ENCODE measurements around the gene FRMD3.

DNA sequence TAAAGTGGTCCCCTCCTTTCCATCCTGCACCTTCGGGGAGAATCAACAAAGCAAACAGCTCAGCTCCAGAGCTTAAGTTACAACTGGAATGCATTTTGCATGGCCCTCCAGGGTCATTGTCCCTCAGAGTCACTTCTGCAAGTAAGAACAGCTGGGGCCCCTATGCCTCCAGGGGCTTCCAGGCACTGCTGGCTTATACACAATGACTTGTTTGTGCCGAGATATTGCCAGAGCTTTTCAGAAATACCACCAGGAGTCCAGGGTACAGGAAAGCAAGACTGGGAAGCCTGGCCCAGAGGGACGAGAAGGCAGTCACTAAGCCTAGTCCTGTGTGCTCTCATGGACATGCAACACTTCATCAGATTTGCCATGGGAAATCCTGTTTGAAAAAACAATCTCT is 11.3 kb downstream of the FRMD3 start:
- TF ChIP-seq, protein P1, sequence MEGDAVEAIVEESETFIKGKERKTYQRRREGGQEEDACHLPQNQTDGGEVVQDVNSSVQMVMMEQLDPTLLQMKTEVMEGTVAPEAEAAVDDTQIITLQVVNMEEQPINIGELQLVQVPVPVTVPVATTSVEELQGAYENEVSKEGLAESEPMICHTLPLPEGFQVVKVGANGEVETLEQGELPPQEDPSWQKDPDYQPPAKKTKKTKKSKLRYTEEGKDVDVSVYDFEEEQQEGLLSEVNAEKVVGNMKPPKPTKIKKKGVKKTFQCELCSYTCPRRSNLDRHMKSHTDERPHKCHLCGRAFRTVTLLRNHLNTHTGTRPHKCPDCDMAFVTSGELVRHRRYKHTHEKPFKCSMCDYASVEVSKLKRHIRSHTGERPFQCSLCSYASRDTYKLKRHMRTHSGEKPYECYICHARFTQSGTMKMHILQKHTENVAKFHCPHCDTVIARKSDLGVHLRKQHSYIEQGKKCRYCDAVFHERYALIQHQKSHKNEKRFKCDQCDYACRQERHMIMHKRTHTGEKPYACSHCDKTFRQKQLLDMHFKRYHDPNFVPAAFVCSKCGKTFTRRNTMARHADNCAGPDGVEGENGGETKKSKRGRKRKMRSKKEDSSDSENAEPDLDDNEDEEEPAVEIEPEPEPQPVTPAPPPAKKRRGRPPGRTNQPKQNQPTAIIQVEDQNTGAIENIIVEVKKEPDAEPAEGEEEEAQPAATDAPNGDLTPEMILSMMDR (conservative IDR thresholded peaks at IDR 0.05 in 1 of 2, IDR thresholded peaks at IDR 0.05 in 1 of 2; ENCODE audit: low read depth in 1 of 2, low read length in 2 of 2) = no peak
- TF ChIP-seq EZH2 (IDR thresholded peaks at IDR 0.05; ENCODE audit: low read length, missing control alignments) = no peak

Data from fibroblast of lung (primary cell).